Measurements from ENCODE around the gene TRIB2.

DNA sequence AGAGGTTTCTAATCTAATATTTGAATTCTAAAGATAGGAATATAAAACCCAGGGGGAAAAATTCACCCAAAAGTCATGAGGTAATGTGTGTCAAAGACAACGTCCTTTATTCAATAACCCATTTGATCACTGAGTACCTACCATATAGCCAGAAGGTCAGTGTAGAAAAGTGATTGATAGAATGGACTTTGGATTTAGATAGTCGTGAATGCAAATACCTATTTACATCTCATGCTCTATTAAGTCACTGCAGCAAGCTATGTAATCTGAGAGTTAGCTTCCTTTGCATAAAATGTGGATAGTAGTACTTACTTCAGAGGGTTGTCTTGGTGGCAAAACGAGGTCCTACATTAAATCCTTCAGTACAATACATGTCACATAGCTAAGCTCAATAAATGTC lies 27.8 kb upstream of the TRIB2 start:
- TF ChIP-seq, protein P1, sequence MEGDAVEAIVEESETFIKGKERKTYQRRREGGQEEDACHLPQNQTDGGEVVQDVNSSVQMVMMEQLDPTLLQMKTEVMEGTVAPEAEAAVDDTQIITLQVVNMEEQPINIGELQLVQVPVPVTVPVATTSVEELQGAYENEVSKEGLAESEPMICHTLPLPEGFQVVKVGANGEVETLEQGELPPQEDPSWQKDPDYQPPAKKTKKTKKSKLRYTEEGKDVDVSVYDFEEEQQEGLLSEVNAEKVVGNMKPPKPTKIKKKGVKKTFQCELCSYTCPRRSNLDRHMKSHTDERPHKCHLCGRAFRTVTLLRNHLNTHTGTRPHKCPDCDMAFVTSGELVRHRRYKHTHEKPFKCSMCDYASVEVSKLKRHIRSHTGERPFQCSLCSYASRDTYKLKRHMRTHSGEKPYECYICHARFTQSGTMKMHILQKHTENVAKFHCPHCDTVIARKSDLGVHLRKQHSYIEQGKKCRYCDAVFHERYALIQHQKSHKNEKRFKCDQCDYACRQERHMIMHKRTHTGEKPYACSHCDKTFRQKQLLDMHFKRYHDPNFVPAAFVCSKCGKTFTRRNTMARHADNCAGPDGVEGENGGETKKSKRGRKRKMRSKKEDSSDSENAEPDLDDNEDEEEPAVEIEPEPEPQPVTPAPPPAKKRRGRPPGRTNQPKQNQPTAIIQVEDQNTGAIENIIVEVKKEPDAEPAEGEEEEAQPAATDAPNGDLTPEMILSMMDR (IDR thresholded peaks at IDR 0.05; ENCODE audit: extremely low read depth in 1 of 2, insufficient read depth in 1 of 2, low read depth in 1 of 2, low read length in 2 of 2), result no peak
- TF ChIP-seq POLR2AphosphoS5 (IDR thresholded peaks at IDR 0.05; ENCODE audit: insufficient read depth, low read depth, low read length) (no peak), MYC (IDR thresholded peaks at IDR 0.05; ENCODE audit: low read depth, low read length) (no peak), POLR2A (IDR thresholded peaks at IDR 0.05; ENCODE audit: low read depth, low read length) (no peak), EZH2 (IDR thresholded peaks at IDR 0.05; ENCODE audit: borderline replicate concordance, low read depth, low read length, severe bottlenecking) (no peak), JUN (IDR thresholded peaks at IDR 0.05; ENCODE audit: borderline replicate concordance, insufficient read depth, insufficient read length, low read depth) (no peak)
- TF ChIP-seq, protein P2, sequence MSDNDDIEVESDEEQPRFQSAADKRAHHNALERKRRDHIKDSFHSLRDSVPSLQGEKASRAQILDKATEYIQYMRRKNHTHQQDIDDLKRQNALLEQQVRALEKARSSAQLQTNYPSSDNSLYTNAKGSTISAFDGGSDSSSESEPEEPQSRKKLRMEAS (IDR thresholded peaks at IDR 0.05; ENCODE audit: insufficient read depth, insufficient read length), result no peak
